ENCODE data around the gene PAPOLG.

DNA sequence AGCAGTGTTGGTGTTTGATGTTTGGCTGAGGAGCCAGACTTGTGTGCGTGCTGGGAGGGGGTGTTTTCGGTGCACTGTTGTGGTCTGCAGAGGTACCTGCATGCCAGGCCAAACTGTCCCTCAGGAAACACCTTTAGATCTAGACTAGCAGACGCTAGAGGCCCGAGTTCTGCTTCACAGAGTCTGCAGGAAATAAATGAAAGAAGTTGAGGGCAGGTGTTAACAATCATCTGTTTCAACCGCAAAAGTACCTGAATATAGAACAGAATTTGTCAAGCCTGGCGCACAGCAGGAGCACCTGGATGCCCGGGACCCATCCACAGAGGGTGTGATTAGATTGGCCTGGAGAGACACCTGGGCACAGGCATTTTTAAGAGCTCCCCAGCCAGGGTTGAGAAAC lies 84.8 kb downstream of the PAPOLG start:
- TF ChIP-seq EZH2 (IDR thresholded peaks at IDR 0.05) (no peak), POLR2AphosphoS5 (IDR thresholded peaks at IDR 0.05; ENCODE audit: borderline replicate concordance, low read depth, low read length) (no peak)
